Subcutaneous abdominal adipose tissue (tissue), 5 donors: ENCODE measurements around the gene EMC1.

Source experiments
- H3K27ac ChIP-seq: one replicate; pipeline ENCODE4 v1.7.0; 2013; ENCODE audit warnings: low read depth, mild to moderate bottlenecking, inconsistent platforms, low read length, moderate library complexity
- H3K27me3 ChIP-seq, 5 donors: one replicate each; pipeline ENCODE4 v1.7.0; 2013; ENCODE audit warnings: low read length in 5 of 5, inconsistent platforms in 1 of 5; ENCODE audit not compliant: control insufficient read depth in 5 of 5, insufficient read depth in 4 of 5
- H3K36me3 ChIP-seq, 5 donors: one replicate each; pipeline ENCODE4 v1.7.0; 2013; ENCODE audit warnings: low read length in 5 of 5; ENCODE audit not compliant: control insufficient read depth in 5 of 5, insufficient read depth in 5 of 5
- H3K4me1 ChIP-seq, 5 donors: one replicate each; pipeline ENCODE4 v1.7.0; 2013; ENCODE audit warnings: low read length in 5 of 5, mild to moderate bottlenecking in 3 of 5, moderate library complexity in 1 of 5; ENCODE audit not compliant: control insufficient read depth in 5 of 5, insufficient read depth in 5 of 5
- H3K4me3 ChIP-seq, 5 donors: one replicate each; pipeline ENCODE4 v1.7.0; 2013; ENCODE audit warnings: low read length in 5 of 5, low read depth in 1 of 5
- H3K9ac ChIP-seq, 5 donors: one replicate each; pipeline ENCODE4 v1.7.0; 2013; ENCODE audit warnings: low read length in 5 of 5, mild to moderate bottlenecking in 4 of 5, moderate library complexity in 3 of 5
- H3K9me3 ChIP-seq, 5 donors: one replicate each; pipeline ENCODE4 v1.7.0; 2013; ENCODE audit warnings: low read length in 5 of 5; ENCODE audit not compliant: control insufficient read depth in 5 of 5
- donor health status: healthy.
- donor health status: healthy.
- donor health status: healthy.
- donor health status: healthy.
- donor health status: healthy.

The EMC1 gene

GRCh38 chr1:19206947-19207346, 44.4 kb downstream of the EMC1 start:
- H3K9ac ChIP-seq: no peak overlapping the region
- no peak overlapping the region for H3K27ac ChIP-seq
- H3K27me3 ChIP-seq: no peaks in the 10 kb centered on the region
- H3K4me3 ChIP-seq: no peak overlapping the region
- H3K36me3 ChIP-seq: no peaks in the 10 kb centered on the region
- peaks cover 6 to 59% (median 50%) of the 10 kb centered on the region in 5 donors for H3K4me1 ChIP-seq
- no peaks in the 10 kb centered on the region for H3K9me3 ChIP-seq

- no peak overlapping the region for H3K27ac ChIP-seq
- no peaks in the 10 kb centered on the region for H3K27me3 ChIP-seq
- no peak overlapping the region for H3K4me3 ChIP-seq
- H3K9me3 ChIP-seq: no peaks in the 10 kb centered on the region
- H3K4me1 ChIP-seq: peaks cover 4 to 48% (median 39%) of the 10 kb centered on the region in 5 donors
- H3K36me3 ChIP-seq: peaks cover under 1 to 7% (median 3%) of the 10 kb centered on the region in 5 donors
- no peak overlapping the region for H3K9ac ChIP-seq
Measured at GRCh38 chr1:19205845-19206244, 45.5 kb downstream of the EMC1 start.

GRCh38 chr1:19205403-19205802, 45.9 kb downstream of the EMC1 start:
- peaks cover 2 to 10% (median 3%) of the 10 kb centered on the region in 5 donors for H3K36me3 ChIP-seq
- peaks cover 2 to 44% (median 35%) of the 10 kb centered on the region in 5 donors for H3K4me1 ChIP-seq
- no peaks in the 10 kb centered on the region for H3K9me3 ChIP-seq
- H3K27me3 ChIP-seq: no peaks in the 10 kb centered on the region
- H3K27ac ChIP-seq: no peak overlapping the region
- no peak overlapping the region for H3K9ac ChIP-seq
- no peak overlapping the region for H3K4me3 ChIP-seq

GRCh38 chr1:19204446-19205266, 46.7 kb downstream of the EMC1 start:
- H3K36me3 ChIP-seq: peaks cover 6 to 14% (median 7%) of the 10 kb centered on the region in 5 donors
- H3K27ac ChIP-seq: no peak overlapping the region
- peak overlapping the region in 1 of 5 donors; percentile 30 for H3K9ac ChIP-seq
- H3K4me3 ChIP-seq: no peak overlapping the region
- H3K4me1 ChIP-seq: peaks cover 2 to 43% (median 35%) of the 10 kb centered on the region in 5 donors
- no peaks in the 10 kb centered on the region for H3K27me3 ChIP-seq
- H3K9me3 ChIP-seq: no peaks in the 10 kb centered on the region

- H3K27me3 ChIP-seq: no peaks in the 10 kb centered on the region
- no peak overlapping the region for H3K9ac ChIP-seq
- H3K4me1 ChIP-seq: peaks cover 0 to 33% (median 24%) of the 10 kb centered on the region in 5 donors
- H3K36me3 ChIP-seq: peaks cover 15 to 26% (median 18%) of the 10 kb centered on the region in 5 donors
- no peaks in the 10 kb centered on the region for H3K9me3 ChIP-seq
- H3K27ac ChIP-seq: no peak overlapping the region
- H3K4me3 ChIP-seq: no peak overlapping the region
Measured at GRCh38 chr1:19203440-19203839, 47.9 kb downstream of the EMC1 start.

GRCh38 chr1:19202396-19202795, 48.9 kb downstream of the EMC1 start:
- Histone ChIP-seq H3K4me3 (no peak overlapping the region), H3K27ac (no peak overlapping the region), H3K9me3 (no peaks in the 10 kb centered on the region), H3K9ac (no peak overlapping the region), H3K36me3 (peaks cover 25 to 36% (median 29%) of the 10 kb centered on the region in 5 donors), H3K4me1 (peaks cover 0 to 24% (median 16%) of the 10 kb centered on the region in 5 donors), H3K27me3 (no peaks in the 10 kb centered on the region)

- H3K27me3 ChIP-seq: no peaks in the 10 kb centered on the region
- no peaks in the 10 kb centered on the region for H3K9me3 ChIP-seq
- peaks cover 0 to 14% (median 11%) of the 10 kb centered on the region in 5 donors for H3K4me1 ChIP-seq
- H3K27ac ChIP-seq: no peak overlapping the region
- H3K4me3 ChIP-seq: no peak overlapping the region
- no peak overlapping the region for H3K9ac ChIP-seq
- H3K36me3 ChIP-seq: peaks cover 44 to 58% (median 49%) of the 10 kb centered on the region in 5 donors
Measured at GRCh38 chr1:19199969-19200604, 51.2 kb downstream of the EMC1 start.

GRCh38 chr1:19199329-19199968, 51.9 kb downstream of the EMC1 start:
- Histone ChIP-seq H3K36me3 (peaks cover 44 to 62% (median 49%) of the 10 kb centered on the region in 5 donors), H3K9ac (no peak overlapping the region), H3K27ac (no peak overlapping the region), H3K27me3 (no peaks in the 10 kb centered on the region), H3K4me3 (no peak overlapping the region), H3K9me3 (no peaks in the 10 kb centered on the region), H3K4me1 (peaks cover 0 to 8% (median 4%) of the 10 kb centered on the region in 5 donors)

GRCh38 chr1:19198820-19199219, 52.5 kb downstream of the EMC1 start:
- Histone ChIP-seq H3K4me3 (no peak overlapping the region), H3K27me3 (no peaks in the 10 kb centered on the region), H3K4me1 (peaks cover 0 to 5% (median 4%) of the 10 kb centered on the region in 5 donors), H3K9me3 (no peaks in the 10 kb centered on the region), H3K9ac (no peak overlapping the region), H3K27ac (no peak overlapping the region), H3K36me3 (peaks cover 47 to 68% (median 53%) of the 10 kb centered on the region in 5 donors)

GRCh38 chr1:19197845-19198244, 53.5 kb downstream of the EMC1 start:
- Histone ChIP-seq H3K27me3 (no peaks in the 10 kb centered on the region), H3K4me3 (no peak overlapping the region), H3K9me3 (no peaks in the 10 kb centered on the region), H3K4me1 (no peaks in the 10 kb centered on the region), H3K27ac (no peak overlapping the region), H3K9ac (no peak overlapping the region), H3K36me3 (peaks cover 53 to 78% (median 63%) of the 10 kb centered on the region in 5 donors)
